RWPE1 (cell line): ENCODE data around the gene MARS1.

Experiments
- CTCF ChIA-PET: fragments of 350-600 bp; sonication (Branson Sonifier 250); formaldehyde crosslinking; extraction: SDS; loops from one replicate; lab custom pipeline; 2021; lab: Yijun Ruan, JAX
- POLR2A ChIA-PET: fragments of 400-600 bp; formaldehyde crosslinking; extraction: SDS; loops from one replicate; lab custom pipeline; 2020; ENCODE audit warnings: antibody characterized with exemption; ENCODE audit not compliant: low non-redundant PET; lab: Yijun Ruan, JAX
- DNase-seq: peaks from one replicate; pipeline ENCODE4 v3.0.0; 2012; ENCODE audit warnings: low spot score
- H3K27ac ChIP-seq: fragments of 450-650 bp; 2 replicates; pipeline ENCODE4 v1.5.1; 2017
- CTCF ChIP-seq: fragments of 450-650 bp; conservative IDR thresholded peaks from 2 replicates; pipeline ENCODE4 v1.5.1; 2017; ENCODE audit warnings: low read depth, mild to moderate bottlenecking

The MARS1 gene

DNA sequence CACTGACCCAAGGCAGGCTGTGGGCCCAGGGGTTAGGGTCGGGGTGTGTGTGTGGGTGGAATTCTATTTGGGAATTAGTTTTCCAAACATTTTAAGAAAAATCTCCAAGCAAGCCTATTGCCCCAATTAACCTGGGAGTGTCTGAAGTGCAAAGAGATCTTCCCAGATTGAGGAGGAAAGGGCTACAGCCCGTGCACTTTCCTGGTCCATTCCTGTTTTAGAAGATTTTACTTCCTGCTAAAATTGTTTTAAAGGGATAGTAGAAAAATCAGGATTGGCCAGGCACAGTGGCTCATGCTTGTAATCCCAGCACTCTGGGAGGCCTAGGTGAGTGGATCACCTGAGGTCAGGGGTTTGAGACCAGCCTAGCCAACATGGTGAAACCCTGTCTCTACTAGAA is 53.8 kb downstream of the MARS1 start:
- ChIA-PET CTCF (interaction anchor here (0.7 to 1.1 kb wide), 2 partner anchors 17 to 215 kb away, joined by 3 to 4 read pairs; no protein-coding TSS in a partner anchor), POLR2A (no interaction called here)
- no peak overlapping the region for H3K27ac ChIP-seq
- DNase-seq: no peak
- TF ChIP-seq CTCF: no peak

GRCh38 chr12:57543581-57543980 is 55.7 kb downstream of the MARS1 start:
- no peak for TF ChIP-seq CTCF
- POLR2A ChIA-PET: no interaction called here
- CTCF ChIA-PET: no interaction called here
- DNase-seq: no peak
- no peak overlapping the region for H3K27ac ChIP-seq

- peak; percentile 71 for DNase-seq
- peak overlapping the region; percentile 81 for H3K27ac ChIP-seq
- POLR2A ChIA-PET: interaction anchor here (0.7 kb wide), 1 partner anchor 183 kb away, joined by 3 read pairs; no protein-coding TSS in a partner anchor
- CTCF ChIA-PET: no interaction called here
- TF ChIP-seq CTCF: no peak
Measured at GRCh38 chr12:57545809-57546437, 58.1 kb downstream of the MARS1 start.

DNA sequence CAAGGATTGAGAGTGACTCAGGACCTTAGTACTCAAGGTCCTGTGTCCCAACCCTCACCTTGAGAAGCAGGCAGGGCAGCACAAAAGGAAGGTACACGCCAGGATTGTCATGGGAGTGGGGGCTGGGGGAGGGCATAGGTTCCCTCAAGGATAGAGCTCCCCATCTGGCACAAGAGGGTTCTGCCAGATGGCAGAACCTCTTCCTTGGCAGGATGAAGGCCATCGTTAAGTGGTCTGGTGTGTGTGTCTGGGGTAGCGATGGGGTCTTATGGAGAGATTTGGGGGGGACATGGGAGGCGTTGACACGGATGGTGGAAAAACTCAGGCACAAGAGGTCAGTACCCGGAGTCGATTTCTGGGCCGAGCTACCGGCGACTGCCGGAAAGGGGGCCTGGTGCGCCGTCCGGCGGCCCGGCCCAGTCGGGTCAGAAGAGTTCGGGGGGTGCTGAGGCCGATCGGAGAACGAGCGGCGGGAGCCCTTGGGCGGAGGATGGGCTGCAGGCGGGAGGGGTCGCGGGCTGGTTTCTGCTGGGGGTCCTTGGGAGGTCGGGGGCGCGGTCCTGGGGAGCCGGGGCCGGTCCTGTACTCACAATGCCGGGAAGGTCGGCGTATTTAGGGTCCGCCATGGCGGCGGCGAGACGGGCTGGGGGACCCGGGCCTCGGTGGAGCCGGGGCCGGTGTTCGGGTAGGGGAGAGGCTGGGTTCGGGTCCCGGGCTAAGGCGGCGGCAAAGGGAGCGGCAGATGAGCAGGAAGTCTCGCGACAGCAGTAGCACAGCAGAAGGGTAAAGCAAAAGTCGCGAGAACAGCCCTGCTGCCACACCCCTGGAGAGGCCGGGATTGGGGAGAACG is 58.8 kb downstream of the MARS1 start, which contains the start of gene DCTN2:
DCTN2 (minus strand) TSS at position 755 of the 850 bp plus-strand sequence; CDS start at position 626, 129 bp downstream.
- ChIA-PET CTCF (interaction anchor here (0.6 to 0.8 kb wide), 2 partner anchors 11 to 94 kb away, joined by 3 to 5 read pairs; no protein-coding TSS in a partner anchor), POLR2A (interaction anchor here (0.7 kb wide), 1 partner anchor 182 kb away, joined by 3 read pairs; no protein-coding TSS in a partner anchor)
- peak; percentile 98 for DNase-seq
- peak; percentile 31 for TF ChIP-seq CTCF
- peak within 1 kb of the TSS; percentile 81 for H3K27ac ChIP-seq

DNA sequence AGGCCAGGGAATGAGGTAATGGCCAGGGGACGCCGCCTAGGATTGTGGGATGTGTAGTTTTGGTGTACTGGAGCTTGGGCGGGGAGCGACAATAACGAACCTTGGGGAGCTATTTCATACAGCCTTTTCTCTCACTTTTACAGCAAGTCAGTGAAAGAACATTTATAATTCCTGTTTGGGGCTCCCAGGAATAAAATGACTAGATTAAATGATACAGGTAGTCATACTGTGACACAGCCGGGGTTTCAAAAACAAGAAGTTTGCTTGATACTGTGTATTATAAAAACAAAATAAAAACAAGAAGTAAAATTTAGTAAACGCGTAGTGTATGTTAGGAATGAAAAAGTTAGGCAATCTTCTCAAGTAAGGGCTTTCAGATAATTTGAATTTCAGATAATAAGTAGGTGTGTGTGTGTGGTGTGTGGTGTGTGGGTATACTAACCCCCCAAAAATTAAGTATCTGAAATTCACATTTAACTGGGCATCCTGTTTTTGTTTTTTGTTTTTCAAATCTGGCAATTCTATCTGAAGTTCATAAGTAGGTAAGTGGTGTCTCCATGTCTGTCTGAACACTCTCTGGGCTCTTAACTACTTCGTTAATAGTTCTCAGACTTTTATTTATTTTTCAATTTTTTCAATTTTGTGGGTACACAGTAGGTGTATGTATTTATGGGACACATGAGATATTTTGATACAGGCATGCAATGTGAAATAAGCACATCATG is 59.6 kb downstream of the MARS1 start:
- CTCF ChIA-PET: interaction anchor here (0.8 kb wide), 1 partner anchor 12 kb away, joined by 5 read pairs; no protein-coding TSS in a partner anchor
- peak overlapping the region; percentile 81 for H3K27ac ChIP-seq
- TF ChIP-seq CTCF: no peak
- DNase-seq: no peak
- POLR2A ChIA-PET: no interaction called here

DNA sequence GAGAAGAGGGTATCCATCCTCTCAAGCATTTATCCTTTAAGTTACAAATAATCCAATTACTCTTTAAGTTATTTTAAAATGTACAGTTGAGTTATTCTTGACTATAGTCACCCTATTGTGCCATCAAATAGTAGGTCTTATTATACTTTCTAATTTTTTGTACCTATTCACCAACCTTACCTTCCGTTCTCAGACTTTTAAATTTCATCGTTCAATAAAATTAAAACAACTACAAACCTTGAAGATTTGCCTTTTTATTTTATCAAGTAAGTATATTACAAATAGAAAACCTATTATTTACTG is 60.1 kb downstream of the MARS1 start:
- H3K27ac ChIP-seq: no peak overlapping the region
- POLR2A ChIA-PET: no interaction called here
- CTCF ChIA-PET: no interaction called here
- no peak for TF ChIP-seq CTCF
- DNase-seq: no peak
